ENCODE measurements around the gene FADS1. TPM values are rescaled to one million over a fixed set of nuclear protein-coding genes. Genes with fewer than 3 reads are reported as not detected.
A peak's percentile ranks its signal among the peaks of the same experiment; 100 is the strongest.

FADS1 gene
- total RNA-seq, 4 donors from 2014 or later: 20.8 to 37.4 (median 32.0) TPM

DNA sequence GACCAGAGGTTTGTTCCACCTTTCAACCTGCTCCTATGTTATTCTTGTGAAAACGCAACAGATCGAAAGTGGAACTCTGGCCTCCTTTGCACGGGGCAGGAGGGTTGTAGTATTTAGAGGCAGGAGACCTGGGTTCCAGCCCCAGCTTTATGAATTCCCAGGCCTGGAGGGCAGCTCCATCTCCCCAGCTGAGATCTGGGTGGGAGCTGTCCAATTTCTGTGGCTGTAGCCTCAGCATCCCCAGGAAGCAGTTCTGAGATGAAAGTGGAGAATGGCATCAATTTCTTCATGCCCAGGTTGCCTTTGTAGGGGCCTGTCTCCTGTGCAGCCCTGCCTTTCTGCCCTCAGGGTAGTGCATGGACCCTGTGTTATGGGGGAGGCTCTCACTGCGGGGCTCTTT lies 15.4 kb upstream of the FADS1 start:
- Histone ChIP-seq H3K4me3 (no peak overlapping the region), H3K27me3 (no peaks in the 10 kb centered on the region), H3K36me3 (no peaks in the 10 kb centered on the region), H3K4me1 (peaks cover 3 to 84% (median 32%) of the 10 kb centered on the region in 3 donors), H3K27ac (peak overlapping the region in 3 of 4 donors; percentile 79 to 93 (median 85)), H3K9me3 (no peaks in the 10 kb centered on the region)
- ATAC-seq: no peak
- no peak for TF ChIP-seq POLR2AphosphoS5 (IDR thresholded peaks at IDR 0.05)
- TF ChIP-seq, protein P1, sequence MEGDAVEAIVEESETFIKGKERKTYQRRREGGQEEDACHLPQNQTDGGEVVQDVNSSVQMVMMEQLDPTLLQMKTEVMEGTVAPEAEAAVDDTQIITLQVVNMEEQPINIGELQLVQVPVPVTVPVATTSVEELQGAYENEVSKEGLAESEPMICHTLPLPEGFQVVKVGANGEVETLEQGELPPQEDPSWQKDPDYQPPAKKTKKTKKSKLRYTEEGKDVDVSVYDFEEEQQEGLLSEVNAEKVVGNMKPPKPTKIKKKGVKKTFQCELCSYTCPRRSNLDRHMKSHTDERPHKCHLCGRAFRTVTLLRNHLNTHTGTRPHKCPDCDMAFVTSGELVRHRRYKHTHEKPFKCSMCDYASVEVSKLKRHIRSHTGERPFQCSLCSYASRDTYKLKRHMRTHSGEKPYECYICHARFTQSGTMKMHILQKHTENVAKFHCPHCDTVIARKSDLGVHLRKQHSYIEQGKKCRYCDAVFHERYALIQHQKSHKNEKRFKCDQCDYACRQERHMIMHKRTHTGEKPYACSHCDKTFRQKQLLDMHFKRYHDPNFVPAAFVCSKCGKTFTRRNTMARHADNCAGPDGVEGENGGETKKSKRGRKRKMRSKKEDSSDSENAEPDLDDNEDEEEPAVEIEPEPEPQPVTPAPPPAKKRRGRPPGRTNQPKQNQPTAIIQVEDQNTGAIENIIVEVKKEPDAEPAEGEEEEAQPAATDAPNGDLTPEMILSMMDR (IDR thresholded peaks at IDR 0.05): no peak
- no peak for TF ChIP-seq POLR2A (IDR thresholded peaks at IDR 0.05)
- no peak for TF ChIP-seq EP300 (IDR thresholded peaks at IDR 0.05)
- 83% methylated on average over 1 of the region's 4 CpGs; no CpG with 5 or more reads in 1 of the 2 donors for WGBS, 2 donors (ENCODE audit: low coverage in 1 of 2)

DNA sequence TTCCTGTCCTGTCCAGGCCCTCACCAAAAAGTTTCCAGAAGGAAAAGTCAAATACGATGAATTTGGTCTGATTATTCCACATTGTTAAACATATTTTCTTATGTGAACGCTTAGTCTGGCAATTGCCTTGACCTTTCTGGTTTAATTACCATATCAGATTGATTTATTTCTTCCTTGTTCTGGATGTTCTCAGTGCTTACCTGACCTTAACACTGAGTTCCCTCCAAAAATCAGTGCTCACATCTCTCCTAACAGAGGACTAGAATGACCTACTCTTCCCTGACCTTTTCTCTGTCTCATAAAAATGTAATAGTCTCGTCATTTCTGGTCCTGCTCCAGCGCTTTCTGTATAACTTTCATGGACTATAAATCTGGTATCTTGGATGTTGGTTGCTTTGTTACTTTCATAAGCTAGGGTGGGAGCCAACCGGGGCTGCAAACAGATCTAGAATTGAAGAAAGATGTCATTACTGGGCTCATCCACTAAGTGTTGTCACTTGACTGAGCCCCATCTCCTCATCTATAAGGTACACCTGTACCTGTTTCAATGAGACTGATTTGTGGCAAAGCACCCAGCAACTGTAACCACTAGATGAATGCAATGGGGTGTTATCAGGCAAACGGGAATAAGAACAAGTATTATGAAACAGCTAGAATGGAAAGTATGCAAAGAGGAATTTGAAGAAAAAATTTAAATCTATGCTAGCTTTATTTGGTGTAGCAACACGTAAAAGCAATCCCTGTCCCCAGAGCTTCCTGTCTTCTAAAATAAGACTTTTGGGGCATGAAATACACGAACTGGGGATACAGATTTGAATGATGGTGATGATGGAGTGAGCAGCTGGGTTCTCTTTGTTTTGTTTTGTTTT lies 13.7 kb upstream of the FADS1 start:
- TF ChIP-seq, protein P1 (IDR thresholded peaks at IDR 0.05): no peak
- TF ChIP-seq POLR2A (IDR thresholded peaks at IDR 0.05) (no peak), POLR2AphosphoS5 (IDR thresholded peaks at IDR 0.05) (peak; percentile 91)
- ATAC-seq: no peak
- Histone ChIP-seq H3K4me1 (peaks cover 3 to 84% (median 32%) of the 10 kb centered on the region in 3 donors), H3K9me3 (no peaks in the 10 kb centered on the region), H3K4me3 (peak overlapping the region in 1 of 2 donors; percentile 75), H3K27ac (peak overlapping the region; percentile 79 to 93 (median 84)), H3K36me3 (no peaks in the 10 kb centered on the region), H3K27me3 (no peaks in the 10 kb centered on the region)
- 16 to 17% methylated on average over 8 of the region's 8 CpGs for WGBS, 2 donors (ENCODE audit: low coverage in 1 of 2)

DNA sequence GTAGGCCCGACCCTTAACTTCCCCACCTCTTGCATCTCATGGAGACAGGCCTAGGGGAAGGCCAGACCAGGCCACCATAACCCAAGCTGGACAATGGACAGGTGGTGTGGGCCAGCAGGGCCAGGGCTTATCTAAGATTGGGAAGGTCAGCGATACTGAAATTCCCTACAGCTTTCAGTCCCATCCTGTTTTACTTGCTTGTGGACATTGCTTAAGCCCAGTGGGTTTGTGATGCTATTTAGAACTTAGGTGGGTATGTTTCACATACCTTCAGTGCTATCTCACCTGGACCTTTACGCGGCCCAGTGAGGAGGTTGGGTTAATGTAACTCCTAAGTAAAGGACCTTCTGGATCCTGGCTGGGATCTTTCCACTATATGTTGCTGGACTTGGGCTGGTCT lies 13.0 kb upstream of the FADS1 start:
- Histone ChIP-seq H3K9me3 (no peaks in the 10 kb centered on the region), H3K36me3 (no peaks in the 10 kb centered on the region), H3K27ac (peak overlapping the region; percentile 79 to 93 (median 84)), H3K4me3 (peak overlapping the region in 1 of 2 donors; percentile 75), H3K4me1 (peaks cover 3 to 78% (median 28%) of the 10 kb centered on the region in 3 donors), H3K27me3 (no peaks in the 10 kb centered on the region)
- TF ChIP-seq EP300 (IDR thresholded peaks at IDR 0.05) (no peak), POLR2A (IDR thresholded peaks at IDR 0.05) (no peak), POLR2AphosphoS5 (IDR thresholded peaks at IDR 0.05) (no peak)
- TF ChIP-seq, protein P1 (IDR thresholded peaks at IDR 0.05): no peak
- WGBS, 2 donors (ENCODE audit: low coverage in 1 of 2): 60 to 62% methylated on average over 3 to 4 of the region's 4 CpGs
- no peak for ATAC-seq

DNA sequence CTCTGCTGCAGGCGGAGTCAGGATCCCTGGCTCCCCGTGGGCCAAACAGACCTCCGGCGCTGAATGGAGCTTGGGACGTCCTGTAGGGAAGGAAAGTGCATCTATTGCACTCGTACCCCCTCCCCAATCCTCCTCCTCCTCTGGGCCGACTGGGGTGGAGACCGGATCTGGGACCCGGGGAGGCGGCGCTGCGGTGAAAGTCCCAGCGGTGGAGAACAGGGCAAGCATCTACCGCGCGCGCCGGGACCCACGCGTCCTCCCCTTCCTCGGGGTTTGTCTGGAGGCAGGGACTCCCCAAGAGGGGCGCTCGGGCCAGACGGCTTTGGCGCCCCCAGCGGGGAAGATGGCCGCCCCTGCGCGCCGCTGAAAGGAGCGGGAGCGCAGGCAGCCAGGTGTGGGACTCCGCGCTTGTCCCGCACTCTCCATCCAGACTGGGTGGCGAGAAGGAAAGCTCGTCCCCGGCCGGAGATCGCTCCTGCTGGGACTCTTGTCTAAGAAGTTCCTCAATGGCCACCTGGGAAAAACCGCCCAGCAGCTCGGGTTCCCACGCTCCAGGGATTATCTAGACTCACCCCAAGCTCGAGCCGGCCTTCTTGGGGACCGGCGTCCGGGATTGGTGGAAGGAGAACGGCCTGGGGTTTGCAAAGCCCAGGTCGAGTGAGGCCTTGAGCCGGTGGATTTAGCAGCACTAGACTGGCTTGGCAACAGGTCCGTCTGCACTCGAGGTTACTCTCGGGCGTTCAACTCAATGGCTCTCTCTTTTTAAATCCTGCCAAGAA lies 12.0 kb upstream of the FADS1 start:
- TF ChIP-seq POLR2A (IDR thresholded peaks at IDR 0.05): peak; percentile 10 to 28
- TF ChIP-seq, protein P1 (IDR thresholded peaks at IDR 0.05): peak in 2 of 4 experiments; percentile 39 to 59
- no peak for TF ChIP-seq POLR2AphosphoS5 (IDR thresholded peaks at IDR 0.05)
- ATAC-seq: peak; percentile 20
- 0% methylated on average over 5 to 11 of the region's 55 CpGs for WGBS, 2 donors (ENCODE audit: low coverage in 1 of 2)

More for the DNA sequence above, 12.0 kb upstream of the FADS1 start:
- Histone ChIP-seq H3K9me3 (no peaks in the 10 kb centered on the region), H3K36me3 (no peaks in the 10 kb centered on the region), H3K4me3 (peak overlapping the region; percentile 42 to 75), H3K4me1 (peaks cover 3 to 68% (median 24%) of the 10 kb centered on the region in 3 donors), H3K27me3 (no peaks in the 10 kb centered on the region), H3K27ac (peak overlapping the region; percentile 79 to 93 (median 84))
